Fibroblast of mammary gland (primary cell): Measurements from ENCODE around the gene COL24A1.

ENCODE experiments used
- DNase-seq: peaks from one replicate; pipeline ENCODE4 v3.0.0-alpha.2; 2010; ENCODE audit warnings: low read depth
- H3K4me3 ChIP-seq: 2 replicates; pipeline ENCODE4 v1.5.1; 2011; ENCODE audit warnings: low read depth, mild to moderate bottlenecking, low read length, moderate library complexity; ENCODE audit not compliant: control insufficient read depth
- CTCF ChIP-seq: conservative IDR thresholded peaks from 2 replicates; pipeline ENCODE4 v1.5.1; 2011; ENCODE audit warnings: low read depth, low read length, inconsistent platforms; ENCODE audit not compliant: control insufficient read depth, insufficient read depth

The COL24A1 gene

DNA sequence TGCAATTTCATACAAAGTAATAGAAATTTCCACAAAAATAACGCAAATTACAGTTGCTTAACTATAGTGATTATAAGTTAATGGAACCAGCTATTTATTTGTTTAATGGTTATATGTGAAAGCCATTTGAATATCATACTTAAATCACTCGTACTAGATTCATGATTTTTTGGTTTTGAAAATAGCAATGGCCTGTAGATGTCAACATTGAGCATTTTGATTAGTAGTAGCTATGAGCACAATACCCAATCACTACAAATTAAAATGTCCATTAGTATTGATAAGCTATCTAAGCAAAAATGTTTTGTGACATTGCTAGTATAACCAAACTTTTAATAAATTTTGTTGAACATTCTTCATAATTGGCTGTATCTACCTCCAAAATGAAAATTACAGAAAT is 10.0 kb downstream of the COL24A1 start:
- DNase-seq: no peak
- H3K4me3 ChIP-seq: no peak overlapping the region
- peak; percentile 23 for TF ChIP-seq CTCF

DNA sequence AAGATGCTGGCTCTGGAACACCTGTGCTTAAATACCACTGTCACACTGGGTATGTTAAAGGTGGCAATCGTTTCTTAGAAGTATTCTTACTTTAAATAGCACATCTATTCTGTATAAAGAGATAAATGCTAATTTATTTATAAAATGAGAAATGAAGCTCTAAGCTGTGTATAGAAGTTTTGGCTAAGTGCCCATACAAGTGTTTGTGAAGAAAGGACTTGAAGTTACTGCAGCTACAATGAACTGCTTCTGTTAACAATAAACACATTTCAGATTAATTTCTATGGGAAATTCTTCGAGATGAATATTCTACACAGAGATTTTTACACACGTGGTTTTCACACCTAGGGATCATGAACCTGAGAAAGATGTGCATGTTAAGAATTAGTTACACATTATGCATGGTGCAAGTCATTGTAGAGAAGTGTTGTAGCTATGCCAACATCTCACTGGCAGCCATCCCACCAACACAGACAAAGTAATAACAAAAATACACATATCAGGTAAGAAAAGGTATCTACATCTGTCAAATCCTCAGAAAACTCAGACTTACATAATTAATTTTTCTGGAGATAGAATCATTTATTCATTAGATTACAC is 16.2 kb downstream of the COL24A1 start:
- TF ChIP-seq CTCF: no peak

DNA sequence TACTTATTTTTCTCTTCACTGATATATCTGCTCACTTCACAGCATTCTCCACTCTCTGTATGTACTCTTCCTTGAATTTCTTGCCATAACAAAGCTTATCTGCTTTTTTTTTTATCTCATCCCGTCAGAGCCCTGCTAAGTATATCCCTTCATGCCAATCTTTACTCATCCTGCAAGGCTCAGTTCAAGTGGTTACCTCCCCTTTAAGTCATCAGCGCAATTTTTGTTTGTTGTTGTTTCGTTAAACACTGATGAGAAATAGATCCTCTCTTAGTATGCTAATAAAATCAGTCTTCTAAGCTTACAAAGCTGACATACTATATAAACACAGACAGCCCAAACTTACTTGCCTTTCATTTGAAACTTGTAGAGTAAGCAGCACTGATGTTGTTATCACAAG is 17.8 kb downstream of the COL24A1 start:
- H3K4me3 ChIP-seq: no peak overlapping the region
- TF ChIP-seq CTCF: no peak
- no peak for DNase-seq

More for the DNA sequence above, 16.2 kb downstream of the COL24A1 start:
- DNase-seq: no peak
- no peak overlapping the region for H3K4me3 ChIP-seq

GRCh38 chr1:86137436-86137835 is 19.1 kb downstream of the COL24A1 start:
- no peak for TF ChIP-seq CTCF
- peak; percentile 81 for DNase-seq
- H3K4me3 ChIP-seq: no peak overlapping the region

DNA sequence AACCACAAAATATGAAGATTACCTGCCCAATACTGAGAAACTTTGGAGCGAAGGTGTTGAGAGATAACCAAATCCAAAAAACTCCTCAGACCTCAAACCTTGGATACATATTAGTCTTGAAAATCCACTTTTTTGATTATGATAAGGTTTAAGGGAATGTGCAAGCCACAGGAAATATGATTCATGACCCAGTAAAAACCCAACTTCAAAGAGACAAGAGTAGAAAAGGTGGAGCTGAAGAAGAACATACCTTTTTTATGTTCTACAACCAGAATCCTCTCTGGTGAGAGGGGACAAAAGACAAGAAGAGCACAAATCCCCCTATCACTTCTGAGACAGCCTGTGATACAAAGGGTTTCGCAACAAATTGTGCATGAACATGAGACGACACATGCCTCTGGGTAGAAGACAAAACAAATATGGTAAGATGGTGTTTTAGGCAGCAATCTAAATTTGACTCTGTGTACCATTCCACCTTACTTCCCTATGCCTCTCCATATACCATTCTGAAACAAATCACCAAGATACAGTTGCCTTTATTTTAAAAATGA is 37.3 kb downstream of the COL24A1 start:
- no peak for TF ChIP-seq CTCF
- no peak overlapping the region for H3K4me3 ChIP-seq
- DNase-seq: no peak

- DNase-seq: no peak
- no peak overlapping the region for H3K4me3 ChIP-seq
- no peak for TF ChIP-seq CTCF
These were observed 41.7 kb downstream of the COL24A1 start for GRCh38 chr1:86114816-86115400.
